SW 1271 (cell line): ENCODE data around the gene FRMD7.
A peak's percentile ranks its signal among the peaks of the same experiment; 100 is the strongest.
"Not testable (repeated sequence)": the region's sequence is repeated elsewhere in the genome, so short reads cannot be mapped to it uniquely, and the experiment has no call there.

ENCODE experiments used
- DNase-seq, 2 experiments: peaks; one replicate each; lab custom pipeline; 2025; lab: John Stamatoyannopoulos, UW

FRMD7 gene

GRCh38 chrX:132092439-132093065 is 35.3 kb downstream of the FRMD7 start:
- DNase-seq, result no peak

GRCh38 chrX:132090403-132091159 is 37.2 kb downstream of the FRMD7 start:
- no peak for DNase-seq

- DNase-seq, result no peak
Measured at GRCh38 chrX:132088864-132089263, 39.0 kb downstream of the FRMD7 start.

- peak in 1 of 2 experiments; percentile 18 for DNase-seq
Measured at GRCh38 chrX:132086672-132087071, 41.1 kb downstream of the FRMD7 start.

GRCh38 chrX:132085786-132086185 is 42.0 kb downstream of the FRMD7 start:
- DNase-seq, result no peak

- DNase-seq, result no peak
Measured at GRCh38 chrX:132077912-132078311, 49.9 kb downstream of the FRMD7 start.

- DNase-seq, result no peak
Measured at GRCh38 chrX:132077414-132077813, 50.4 kb downstream of the FRMD7 start.

- DNase-seq, result no peak
Measured at GRCh38 chrX:132071254-132071653, 56.6 kb downstream of the FRMD7 start.

- DNase-seq, result no peak
Measured at GRCh38 chrX:132068405-132068804, 59.4 kb downstream of the FRMD7 start.

- DNase-seq, result no peak
Measured at GRCh38 chrX:132063862-132064261, 64.0 kb downstream of the FRMD7 start.

GRCh38 chrX:132063334-132063733 is 64.5 kb downstream of the FRMD7 start:
- DNase-seq, result no peak

- no peak for DNase-seq
Measured at GRCh38 chrX:132059973-132060540, 67.8 kb downstream of the FRMD7 start.

- DNase-seq, result no peak
Measured at GRCh38 chrX:132058975-132059374, 68.8 kb downstream of the FRMD7 start.

- DNase-seq, result no peak
Measured at GRCh38 chrX:132058050-132058449, 69.8 kb downstream of the FRMD7 start.

GRCh38 chrX:132051778-132052177 is 76.0 kb downstream of the FRMD7 start:
- DNase-seq, result not testable (repeated sequence)

GRCh38 chrX:132046533-132046932 is 81.3 kb downstream of the FRMD7 start:
- DNase-seq, result no peak

GRCh38 chrX:132045456-132045855 is 82.4 kb downstream of the FRMD7 start:
- no peak for DNase-seq

GRCh38 chrX:132044953-132045352 is 82.9 kb downstream of the FRMD7 start:
- no peak for DNase-seq

- DNase-seq, result no peak
Measured at GRCh38 chrX:132043977-132044376, 83.8 kb downstream of the FRMD7 start.

- no peak for DNase-seq
Measured at GRCh38 chrX:132041015-132041414, 86.8 kb downstream of the FRMD7 start.

GRCh38 chrX:132040066-132040465 is 87.8 kb downstream of the FRMD7 start:
- DNase-seq, result no peak

GRCh38 chrX:132037479-132037993 is 90.3 kb downstream of the FRMD7 start:
- DNase-seq, result no peak

GRCh38 chrX:132034648-132035047 is 93.2 kb downstream of the FRMD7 start:
- no peak for DNase-seq
